Neural cell (in vitro differentiated cells): ENCODE data around the gene PPP1CA. TPM values are rescaled to one million over a fixed set of nuclear protein-coding genes. Genes with fewer than 3 reads are reported as not detected.

Source experiments
- H2AFZ ChIP-seq: fragments of 200-600, 300-800 bp; sonication (generic), shearing (Covaris generic); 2 replicates; pipeline ENCODE4 v1.6.0; 2014; ENCODE audit warnings: low read depth, mild to moderate bottlenecking, antibody characterized with exemption, low read length, moderate library complexity
- H3F3A ChIP-seq: fragments of 200-600 bp; shearing (Covaris generic); 2 replicates; pipeline ENCODE4 v1.6.1; 2016; ENCODE audit warnings: mild to moderate bottlenecking, moderate library complexity, mixed read lengths, antibody characterized with exemption, low read length; ENCODE audit not compliant: insufficient read depth, poor library complexity, severe bottlenecking
- H3K27ac ChIP-seq: fragments of 200-600, 300-800 bp; sonication (generic), shearing (Covaris generic); 2 replicates; pipeline ENCODE4 v1.5.1; 2014; ENCODE audit warnings: mild to moderate bottlenecking, low read length, moderate library complexity
- H3K27me3 ChIP-seq: fragments of 300-800, 200-600 bp; sonication (generic), shearing (Covaris generic); 2 replicates; pipeline ENCODE4 v1.6.0; 2014; ENCODE audit warnings: mild to moderate bottlenecking, low read depth, low read length, moderate library complexity; ENCODE audit not compliant: insufficient read depth
- H3K36me3 ChIP-seq: fragments of 300-800, 200-600 bp; sonication (generic), shearing (Covaris generic); 2 replicates; pipeline ENCODE4 v1.5.1; 2014; ENCODE audit warnings: mild to moderate bottlenecking, antibody characterized with exemption, low read length, moderate library complexity; ENCODE audit not compliant: insufficient read depth
- H3K4me2 ChIP-seq: fragments of 300-800, 200-600 bp; sonication (generic), shearing (Covaris generic); 2 replicates; pipeline ENCODE4 v1.6.0; 2014; ENCODE audit warnings: mild to moderate bottlenecking, low read length
- H3K4me3 ChIP-seq: fragments of 300-800, 200-600 bp; sonication (generic), shearing (Covaris generic); 2 replicates; pipeline ENCODE4 v1.5.1; 2014; ENCODE audit warnings: mild to moderate bottlenecking, low read length, moderate library complexity
- H3K79me2 ChIP-seq: fragments of 200-600 bp; shearing (Covaris generic); replicated peaks from 2 replicates; pipeline ENCODE4 v1.6.0; 2014; ENCODE audit warnings: mild to moderate bottlenecking, low read length, moderate library complexity; ENCODE audit not compliant: insufficient read depth
- H3K9ac ChIP-seq: fragments of 300-800, 200-600 bp; sonication (generic), shearing (Covaris generic); 2 replicates; pipeline ENCODE4 v1.6.1; 2016; ENCODE audit warnings: mild to moderate bottlenecking, low read length, mixed read lengths
- H3K9me2 ChIP-seq: fragments of 200-600 bp; shearing (Covaris generic); 2 replicates; pipeline ENCODE4 v1.6.1; 2016; ENCODE audit warnings: mild to moderate bottlenecking, low read length, mixed read lengths; ENCODE audit not compliant: insufficient read depth
- H3K9me3 ChIP-seq: fragments of 200-600, 300-800 bp; sonication (generic), shearing (Covaris generic); 2 replicates; pipeline ENCODE4 v1.6.1; 2016; ENCODE audit warnings: mild to moderate bottlenecking, mixed run types, low read length, moderate library complexity, mixed read lengths
- H4K20me1 ChIP-seq: fragments of 200-600 bp; shearing (Covaris generic); 2 replicates; pipeline ENCODE4 v1.6.1; 2016; ENCODE audit warnings: mild to moderate bottlenecking, mixed run types; ENCODE audit not compliant: insufficient read depth
- EP300 ChIP-seq: fragments of 450-650 bp; conservative IDR thresholded peaks from 2 replicates; pipeline ENCODE4 v1.6.1; 2014; ENCODE audit warnings: antibody characterized with exemption, mild to moderate bottlenecking, moderate library complexity; ENCODE audit not compliant: poor library complexity, severe bottlenecking
- EZH2 ChIP-seq: fragments of 200-600, 300-800 bp; shearing (Covaris generic), sonication (generic); IDR thresholded peaks from 2 replicates; pipeline ENCODE4 v1.6.1; 2014; ENCODE audit warnings: antibody characterized with exemption, low read length, borderline replicate concordance, mild to moderate bottlenecking; ENCODE audit not compliant: insufficient read depth, poor library complexity, severe bottlenecking
- MXI1 ChIP-seq: fragments of 450-650 bp; conservative IDR thresholded peaks from 2 replicates; pipeline ENCODE4 v1.6.1; 2014; ENCODE audit warnings: antibody characterized with exemption, mild to moderate bottlenecking; ENCODE audit not compliant: poor library complexity, severe bottlenecking
- POLR2AphosphoS5 ChIP-seq: IDR thresholded peaks from 2 replicates; pipeline ENCODE4 v1.6.1; 2012
- RAD21 ChIP-seq: fragments of 450-650 bp; conservative IDR thresholded peaks from 2 replicates; pipeline ENCODE4 v1.6.1; 2014; ENCODE audit warnings: antibody characterized with exemption, mild to moderate bottlenecking, moderate library complexity
- SMC3 ChIP-seq: fragments of 450-650 bp; conservative IDR thresholded peaks from 2 replicates; pipeline ENCODE4 v1.6.1; 2014; ENCODE audit warnings: antibody characterized with exemption, mild to moderate bottlenecking, moderate library complexity; ENCODE audit not compliant: poor library complexity
- TAF1 ChIP-seq: IDR thresholded peaks from 2 replicates; pipeline ENCODE4 v1.6.1; 2012; ENCODE audit warnings: low read depth
- polyA plus RNA-seq: library from polyadenylated mRNA; depleted of rRNA; stranded (reverse); fragments of >200 nt; gene quantifications from 2 replicates; pipeline ENCODE4 v1.2.3, GENCODE V29; 2014
- TF ChIP-seq, protein P1 (sequence below): IDR thresholded peaks from 2 replicates; pipeline ENCODE4 v1.6.1; 2012; ENCODE audit warnings: borderline replicate concordance
- TF ChIP-seq, protein P2 (sequence below): fragments of 450-650 bp; IDR thresholded peaks from 2 replicates; pipeline ENCODE4 v1.5.1; 2014; ENCODE audit warnings: antibody characterized with exemption, mild to moderate bottlenecking, moderate library complexity; ENCODE audit not compliant: poor library complexity, severe bottlenecking

The PPP1CA gene
- polyA plus RNA-seq, 1 donor from 2014 or later, result 106 TPM

DNA sequence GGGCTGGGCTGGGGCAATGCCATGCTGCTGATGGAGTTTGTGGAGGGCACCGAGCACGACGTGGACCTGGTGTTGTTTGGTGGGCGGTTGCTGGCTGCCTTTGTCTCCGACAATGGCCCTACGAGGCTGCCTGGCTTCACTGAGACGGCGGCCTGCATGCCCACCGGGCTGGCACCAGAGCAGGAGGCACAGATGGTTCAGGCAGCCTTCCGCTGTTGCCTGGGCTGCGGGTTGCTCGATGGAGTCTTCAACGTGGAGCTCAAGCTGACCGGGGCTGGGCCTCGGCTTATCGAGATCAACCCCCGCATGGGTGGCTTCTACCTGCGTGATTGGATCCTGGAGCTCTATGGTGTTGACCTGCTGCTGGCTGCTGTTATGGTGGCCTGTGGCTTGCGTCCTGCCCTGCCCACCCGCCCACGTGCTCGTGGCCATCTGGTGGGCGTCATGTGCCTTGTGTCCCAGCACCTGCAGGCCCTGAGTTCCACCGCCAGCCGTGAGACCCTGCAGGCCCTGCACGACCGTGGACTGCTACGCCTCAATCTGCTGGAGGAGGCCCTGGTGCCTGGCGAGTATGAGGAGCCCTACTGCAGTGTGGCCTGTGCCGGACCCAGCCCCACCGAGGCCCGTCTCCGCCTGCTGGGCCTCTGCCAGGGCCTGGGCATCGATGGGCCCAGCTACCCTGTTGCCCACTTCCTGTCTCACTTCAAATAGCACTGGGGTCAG, 22.4 kb upstream of the PPP1CA start:
- H3K9ac ChIP-seq, result no peak overlapping the region

DNA sequence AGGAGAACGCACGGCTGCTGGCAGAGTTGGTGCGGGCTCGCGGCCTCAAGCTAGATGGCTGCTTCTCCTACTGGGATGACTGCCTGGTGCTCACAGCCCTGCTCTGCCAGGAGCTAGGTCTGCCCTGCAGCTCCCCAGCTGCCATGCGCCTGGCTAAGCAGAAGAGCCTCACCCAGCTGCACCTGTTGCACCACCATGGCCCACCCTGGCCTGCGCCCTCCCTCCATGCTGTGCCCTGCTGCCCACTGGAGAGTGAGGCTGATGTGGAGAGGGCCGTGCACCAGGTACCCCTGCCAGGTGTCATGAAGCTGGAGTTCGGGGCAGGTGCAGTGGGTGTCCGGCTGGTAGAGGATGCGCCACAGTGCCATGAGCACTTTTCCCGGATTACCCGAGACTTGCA, 21.8 kb upstream of the PPP1CA start:
- no peaks in the 10 kb centered on the region for H3K36me3 ChIP-seq
- no peaks in the 10 kb centered on the region for H3K9me2 ChIP-seq
- H3K4me2 ChIP-seq, result no peak overlapping the region
- no peak overlapping the region for H3K4me3 ChIP-seq
- peaks cover under 1% of the 10 kb centered on the region for H3K79me2 ChIP-seq
- no peaks in the 10 kb centered on the region for H3K9me3 ChIP-seq
- H3K9ac ChIP-seq, result no peak overlapping the region
- TF ChIP-seq MXI1 (no peak), RAD21 (no peak), SMC3 (no peak), EP300 (no peak), TAF1 (no peak), POLR2AphosphoS5 (no peak), EZH2 (no peak)
- TF ChIP-seq, protein P1, sequence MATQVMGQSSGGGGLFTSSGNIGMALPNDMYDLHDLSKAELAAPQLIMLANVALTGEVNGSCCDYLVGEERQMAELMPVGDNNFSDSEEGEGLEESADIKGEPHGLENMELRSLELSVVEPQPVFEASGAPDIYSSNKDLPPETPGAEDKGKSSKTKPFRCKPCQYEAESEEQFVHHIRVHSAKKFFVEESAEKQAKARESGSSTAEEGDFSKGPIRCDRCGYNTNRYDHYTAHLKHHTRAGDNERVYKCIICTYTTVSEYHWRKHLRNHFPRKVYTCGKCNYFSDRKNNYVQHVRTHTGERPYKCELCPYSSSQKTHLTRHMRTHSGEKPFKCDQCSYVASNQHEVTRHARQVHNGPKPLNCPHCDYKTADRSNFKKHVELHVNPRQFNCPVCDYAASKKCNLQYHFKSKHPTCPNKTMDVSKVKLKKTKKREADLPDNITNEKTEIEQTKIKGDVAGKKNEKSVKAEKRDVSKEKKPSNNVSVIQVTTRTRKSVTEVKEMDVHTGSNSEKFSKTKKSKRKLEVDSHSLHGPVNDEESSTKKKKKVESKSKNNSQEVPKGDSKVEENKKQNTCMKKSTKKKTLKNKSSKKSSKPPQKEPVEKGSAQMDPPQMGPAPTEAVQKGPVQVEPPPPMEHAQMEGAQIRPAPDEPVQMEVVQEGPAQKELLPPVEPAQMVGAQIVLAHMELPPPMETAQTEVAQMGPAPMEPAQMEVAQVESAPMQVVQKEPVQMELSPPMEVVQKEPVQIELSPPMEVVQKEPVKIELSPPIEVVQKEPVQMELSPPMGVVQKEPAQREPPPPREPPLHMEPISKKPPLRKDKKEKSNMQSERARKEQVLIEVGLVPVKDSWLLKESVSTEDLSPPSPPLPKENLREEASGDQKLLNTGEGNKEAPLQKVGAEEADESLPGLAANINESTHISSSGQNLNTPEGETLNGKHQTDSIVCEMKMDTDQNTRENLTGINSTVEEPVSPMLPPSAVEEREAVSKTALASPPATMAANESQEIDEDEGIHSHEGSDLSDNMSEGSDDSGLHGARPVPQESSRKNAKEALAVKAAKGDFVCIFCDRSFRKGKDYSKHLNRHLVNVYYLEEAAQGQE, result no peak
- TF ChIP-seq, protein P2, sequence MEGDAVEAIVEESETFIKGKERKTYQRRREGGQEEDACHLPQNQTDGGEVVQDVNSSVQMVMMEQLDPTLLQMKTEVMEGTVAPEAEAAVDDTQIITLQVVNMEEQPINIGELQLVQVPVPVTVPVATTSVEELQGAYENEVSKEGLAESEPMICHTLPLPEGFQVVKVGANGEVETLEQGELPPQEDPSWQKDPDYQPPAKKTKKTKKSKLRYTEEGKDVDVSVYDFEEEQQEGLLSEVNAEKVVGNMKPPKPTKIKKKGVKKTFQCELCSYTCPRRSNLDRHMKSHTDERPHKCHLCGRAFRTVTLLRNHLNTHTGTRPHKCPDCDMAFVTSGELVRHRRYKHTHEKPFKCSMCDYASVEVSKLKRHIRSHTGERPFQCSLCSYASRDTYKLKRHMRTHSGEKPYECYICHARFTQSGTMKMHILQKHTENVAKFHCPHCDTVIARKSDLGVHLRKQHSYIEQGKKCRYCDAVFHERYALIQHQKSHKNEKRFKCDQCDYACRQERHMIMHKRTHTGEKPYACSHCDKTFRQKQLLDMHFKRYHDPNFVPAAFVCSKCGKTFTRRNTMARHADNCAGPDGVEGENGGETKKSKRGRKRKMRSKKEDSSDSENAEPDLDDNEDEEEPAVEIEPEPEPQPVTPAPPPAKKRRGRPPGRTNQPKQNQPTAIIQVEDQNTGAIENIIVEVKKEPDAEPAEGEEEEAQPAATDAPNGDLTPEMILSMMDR, result no peak
- H4K20me1 ChIP-seq, result no peaks in the 10 kb centered on the region
- no peak overlapping the region for H3K27ac ChIP-seq
- no peaks in the 10 kb centered on the region for H3K27me3 ChIP-seq
- H2AFZ ChIP-seq, result no peak overlapping the region
- no peaks in the 10 kb centered on the region for H3F3A ChIP-seq

More for the DNA sequence above, 22.4 kb upstream of the PPP1CA start:
- Histone ChIP-seq H3K79me2 (peaks cover 6% of the 10 kb centered on the region), H3F3A (no peaks in the 10 kb centered on the region), H2AFZ (no peak overlapping the region), H3K36me3 (no peaks in the 10 kb centered on the region), H3K9me3 (no peaks in the 10 kb centered on the region), H3K27ac (no peak overlapping the region), H3K27me3 (no peaks in the 10 kb centered on the region), H3K9me2 (no peaks in the 10 kb centered on the region), H3K4me2 (no peak overlapping the region), H4K20me1 (no peaks in the 10 kb centered on the region), H3K4me3 (no peak overlapping the region)
- TF ChIP-seq EZH2 (no peak), SMC3 (no peak), POLR2AphosphoS5 (no peak), RAD21 (no peak), MXI1 (no peak), TAF1 (no peak), EP300 (no peak)
- TF ChIP-seq, protein P2, result no peak
- TF ChIP-seq, protein P1, result no peak
